NCI-H345 treated with DMSO at 0.1 percent for 48 hours (cell line): Measurements from ENCODE around the gene SLIT3.
A peak's percentile ranks its signal among the peaks of the same experiment; 100 is the strongest.

ENCODE experiments used
- DNase-seq: peaks from one replicate; lab custom pipeline; 2025; ENCODE audit not compliant: unreplicated experiment; lab: John Stamatoyannopoulos, UW

SLIT3 gene

GRCh38 chr5:168879331-168879730 is 421.6 kb downstream of the SLIT3 start:
- no peak for DNase-seq

- no peak for DNase-seq
These were observed 422.7 kb downstream of the SLIT3 start for GRCh38 chr5:168878135-168878745.

- peak; percentile 76 for DNase-seq
These were observed 423.6 kb downstream of the SLIT3 start for GRCh38 chr5:168877132-168877892.

GRCh38 chr5:168876419-168876818 is 424.5 kb downstream of the SLIT3 start:
- DNase-seq: no peak

GRCh38 chr5:168875832-168876231 is 425.1 kb downstream of the SLIT3 start:
- DNase-seq: no peak

GRCh38 chr5:168874713-168875380 is 426.1 kb downstream of the SLIT3 start:
- no peak for DNase-seq

GRCh38 chr5:168872246-168872645 is 428.7 kb downstream of the SLIT3 start:
- no peak for DNase-seq

- DNase-seq: no peak
These were observed 430.0 kb downstream of the SLIT3 start for GRCh38 chr5:168870910-168871309.

GRCh38 chr5:168869615-168870227 is 431.2 kb downstream of the SLIT3 start:
- no peak for DNase-seq

GRCh38 chr5:168867241-168867640 is 433.7 kb downstream of the SLIT3 start:
- no peak for DNase-seq

- DNase-seq: no peak
These were observed 435.0 kb downstream of the SLIT3 start for GRCh38 chr5:168865968-168866367.

- no peak for DNase-seq
These were observed 437.9 kb downstream of the SLIT3 start for GRCh38 chr5:168863021-168863420.

- DNase-seq: no peak
These were observed 440.4 kb downstream of the SLIT3 start for GRCh38 chr5:168860503-168860902.

GRCh38 chr5:168860081-168860480 is 440.9 kb downstream of the SLIT3 start:
- DNase-seq: no peak

- DNase-seq: no peak
These were observed 441.5 kb downstream of the SLIT3 start for GRCh38 chr5:168859471-168859870.

GRCh38 chr5:168858994-168859393 is 441.9 kb downstream of the SLIT3 start:
- DNase-seq: no peak

GRCh38 chr5:168858371-168858770 is 442.6 kb downstream of the SLIT3 start:
- no peak for DNase-seq

- no peak for DNase-seq
These were observed 447.0 kb downstream of the SLIT3 start for GRCh38 chr5:168853972-168854371.

GRCh38 chr5:168852329-168852728 is 448.6 kb downstream of the SLIT3 start:
- no peak for DNase-seq

- DNase-seq: no peak
These were observed 449.0 kb downstream of the SLIT3 start for GRCh38 chr5:168851902-168852321.

- DNase-seq: no peak
These were observed 450.3 kb downstream of the SLIT3 start for GRCh38 chr5:168850683-168851082.

GRCh38 chr5:168848569-168848968 is 452.4 kb downstream of the SLIT3 start:
- no peak for DNase-seq
